A673 (cell line): Measurements from ENCODE around the gene MED13.

Experiments used
- CTCF ChIP-seq: fragments of 300-800, 200-600 bp; sonication (generic); conservative IDR thresholded peaks from 2 replicates; pipeline ENCODE4 v1.5.1; 2017; ENCODE audit warnings: low read depth, mild to moderate bottlenecking, antibody characterized with exemption, low read length, moderate library complexity, mixed read lengths
- EZH2 ChIP-seq: fragments of 200-600 bp; sonication (generic); IDR thresholded peaks from 2 replicates; pipeline ENCODE4 v1.6.1; 2017; ENCODE audit warnings: borderline replicate concordance, low read depth, mild to moderate bottlenecking, mixed read lengths, antibody characterized with exemption, low read length; ENCODE audit not compliant: poor library complexity, severe bottlenecking

GRCh38 chr17:62045517-62045916 is 19.6 kb downstream of the MED13 start:
- no peak for TF ChIP-seq CTCF
- TF ChIP-seq EZH2, result no peak
